GM12892 (cell line): Measurements from ENCODE around the gene ATAD5.

Experiments
- POLR2A ChIP-seq: IDR thresholded peaks from 2 replicates; pipeline ENCODE4 v1.6.1; 2011; ENCODE audit warnings: low read depth, low read length, control low read depth
- POLR2AphosphoS5 ChIP-seq: IDR thresholded peaks from 2 replicates; pipeline ENCODE4 v1.6.1; 2011; ENCODE audit warnings: low read depth, low read length, control low read depth
- TAF1 ChIP-seq: IDR thresholded peaks from 2 replicates; pipeline ENCODE4 v1.6.1; 2011; ENCODE audit warnings: low read depth, mild to moderate bottlenecking, control low read depth, low read length, borderline replicate concordance

DNA sequence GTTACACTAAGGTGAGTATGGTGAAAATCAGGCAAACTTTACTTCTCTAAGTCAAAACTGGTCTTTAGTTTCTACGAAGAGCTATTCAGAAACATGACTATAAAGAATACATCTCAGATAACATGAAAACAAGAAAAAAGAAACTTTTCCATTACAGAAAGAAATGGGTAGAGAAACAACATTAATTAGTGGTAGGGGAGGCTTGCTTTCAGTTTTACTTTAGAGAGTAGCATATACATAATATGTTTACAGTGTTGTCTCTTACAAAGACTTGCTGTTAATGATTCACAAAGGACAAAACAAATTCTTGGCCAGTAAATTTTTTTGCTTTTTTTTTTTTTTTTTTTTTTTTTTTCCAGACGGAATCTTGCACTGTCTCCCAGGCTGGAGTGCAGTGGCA is 41.5 kb upstream of the ATAD5 start:
- TF ChIP-seq TAF1 (no peak), POLR2A (no peak), POLR2AphosphoS5 (no peak)
